GM23248 (cell line): ENCODE data around the gene RMDN3. TPM values are rescaled to one million over a fixed set of nuclear protein-coding genes. Genes with fewer than 3 reads are reported as not detected.

ENCODE experiments used
- DNase-seq: peaks from one replicate; pipeline ENCODE4 v3.0.0-alpha.2; 2015
- H2AFZ ChIP-seq: fragments of 200-600 bp; sonication (generic); 2 replicates; pipeline ENCODE4 v1.6.1; 2016; ENCODE audit warnings: antibody characterized with exemption
- H3F3A ChIP-seq: fragments of 200-600 bp; sonication (generic); 2 replicates; pipeline ENCODE4 v1.6.1; 2016; ENCODE audit warnings: mild to moderate bottlenecking, antibody characterized with exemption, mixed run types; ENCODE audit not compliant: insufficient read depth
- H3K27ac ChIP-seq: fragments of 200-600 bp; sonication (generic); 2 replicates; pipeline ENCODE4 v1.5.1; 2016; ENCODE audit warnings: mild to moderate bottlenecking
- H3K27me3 ChIP-seq: fragments of 200-600 bp; sonication (generic); replicated peaks from 2 replicates; pipeline ENCODE4 v1.6.1; 2016; ENCODE audit warnings: mild to moderate bottlenecking; ENCODE audit not compliant: insufficient read depth
- H3K36me3 ChIP-seq: fragments of 200-600 bp; sonication (generic); 2 replicates; pipeline ENCODE4 v1.6.1; 2016; ENCODE audit warnings: low read depth, mild to moderate bottlenecking
- H3K4me1 ChIP-seq: fragments of 200-600 bp; sonication (generic); 2 replicates; pipeline ENCODE4 v1.6.1; 2016; ENCODE audit warnings: mild to moderate bottlenecking; ENCODE audit not compliant: insufficient read depth
- H3K4me2 ChIP-seq: fragments of 200-600 bp; sonication (generic); one replicate; pipeline ENCODE4 v1.6.1; 2016; ENCODE audit warnings: mild to moderate bottlenecking; ENCODE audit not compliant: unreplicated experiment
- H3K4me3 ChIP-seq: fragments of 200-600 bp; sonication (generic); 2 replicates; pipeline ENCODE4 v1.5.1; 2016; ENCODE audit warnings: mild to moderate bottlenecking
- H3K79me2 ChIP-seq: fragments of 200-600 bp; sonication (generic); 2 replicates; pipeline ENCODE4 v1.6.1; 2016; ENCODE audit warnings: mild to moderate bottlenecking; ENCODE audit not compliant: insufficient read depth
- H3K9ac ChIP-seq: fragments of 200-600 bp; sonication (generic); 2 replicates; pipeline ENCODE4 v1.6.1; 2016; ENCODE audit warnings: mild to moderate bottlenecking
- H3K9me2 ChIP-seq: fragments of 200-600 bp; sonication (generic); 2 replicates; pipeline ENCODE4 v1.6.1; 2016; ENCODE audit warnings: mixed run types, mild to moderate bottlenecking, moderate library complexity; ENCODE audit not compliant: insufficient read depth
- H3K9me3 ChIP-seq: fragments of 200-600 bp; sonication (generic); one replicate; pipeline ENCODE4 v1.6.1; 2017; ENCODE audit warnings: low read depth
- H4K20me1 ChIP-seq: fragments of 200-600 bp; sonication (generic); 2 replicates; pipeline ENCODE4 v1.6.0; 2016; ENCODE audit not compliant: insufficient read depth
- EZH2 ChIP-seq: fragments of 200-600 bp; sonication (generic); IDR thresholded peaks from 2 replicates; pipeline ENCODE4 v1.6.1; 2018; ENCODE audit warnings: antibody characterized with exemption, mild to moderate bottlenecking; ENCODE audit not compliant: insufficient read depth, poor library complexity, severe bottlenecking
- EZH2phosphoT487 ChIP-seq: fragments of 200-600 bp; sonication (generic); IDR thresholded peaks from 2 replicates; pipeline ENCODE4 v1.6.1; 2018; ENCODE audit warnings: antibody characterized with exemption, moderate library complexity, mild to moderate bottlenecking, low read depth; ENCODE audit not compliant: insufficient read depth
- WGBS, 2 experiments: methylation state at CpG; one replicate each; pipeline ENCODE4 v1.1.6; 2015 to 2017; ENCODE audit warnings: low lambda C conversion rate in 2 of 2, low coverage in 1 of 2; ENCODE audit errors: missing lambda C conversion rate in 2 of 2; 5-methylcytosine and 5-hydroxymethylcytosine counted together
- in situ Hi-C: fragments of 300-500 bp; cut with MboI; formaldehyde crosslinking; loops from 2 replicates; pipeline ENCODE4 v1.15.0; 2020
- polyA plus RNA-seq: library from polyadenylated mRNA; unstranded; fragments of >200 nt; fragmentation: Nextera tagmentation; extraction: Ambion mirVana; gene quantifications from 2 replicates; pipeline ENCODE4 v1.2.1, GENCODE V29; 2016
- total RNA-seq: library from RNA; depleted of rRNA; stranded (reverse); fragments of >200 nt; shearing (Covaris generic); gene quantifications from 2 replicates; pipeline ENCODE4 v1.2.3, GENCODE V29; 2014

RMDN3 gene
- total and polyA plus RNA-seq, 2 experiments from 2014 or later, result 25.9 to 41.4 TPM

DNA sequence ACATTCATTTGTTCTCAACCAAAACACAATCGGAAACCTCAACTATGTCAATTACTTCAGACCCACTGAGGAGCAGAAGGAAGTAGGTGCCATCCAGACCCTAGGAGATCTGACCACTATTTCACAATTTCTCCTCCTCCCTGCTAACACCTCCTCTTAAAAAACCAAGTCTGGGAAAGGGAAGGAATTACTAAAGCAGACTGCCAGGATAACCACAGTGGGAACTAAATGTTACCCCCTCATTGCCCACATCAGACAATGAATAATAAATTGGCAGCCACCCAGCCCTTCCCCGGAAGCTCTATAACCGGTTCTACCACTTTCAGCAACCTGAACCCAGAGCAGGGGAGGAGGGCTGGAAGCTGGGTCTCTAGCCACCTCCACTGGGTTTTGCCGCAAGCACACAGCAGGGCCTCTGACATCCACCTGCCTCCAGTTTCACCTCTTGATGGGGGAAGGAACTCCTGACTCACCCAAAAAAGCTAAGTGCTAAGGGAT lies 32.3 kb upstream of the RMDN3 start:
- peaks cover 18% of the 10 kb centered on the region for H3F3A ChIP-seq
- peak overlapping the region; percentile 19 for H3K27ac ChIP-seq
- peak; percentile 81 for DNase-seq
- 0 out of 2 replicates have a peak, but pooled peaks have one; percentile 30 for TF ChIP-seq EZH2phosphoT487
- no peak for TF ChIP-seq EZH2
- peaks cover 64% of the 10 kb centered on the region for H3K79me2 ChIP-seq
- in situ Hi-C loops, result no loop called here
- H3K9me3 ChIP-seq, result no peaks in the 10 kb centered on the region
- H4K20me1 ChIP-seq, result no peaks in the 10 kb centered on the region
- H3K27me3 ChIP-seq, result no peaks in the 10 kb centered on the region
- no peaks in the 10 kb centered on the region for H3K9me2 ChIP-seq
- peaks cover 2% of the 10 kb centered on the region; the same call in 1 of the 2 replicates for H3K36me3 ChIP-seq
- H3K4me1 ChIP-seq, result peaks cover 20% of the 10 kb centered on the region
- H3K9ac ChIP-seq, result 0 out of 2 replicates have a peak overlapping the region, but pooled peaks have one; percentile 22
- no peak overlapping the region for H3K4me3 ChIP-seq
- H3K4me2 ChIP-seq, result peak overlapping the region; percentile 24
- 40 to 42% methylated on average over 4 of the region's 4 CpGs for WGBS, 2 experiments
- H2AFZ ChIP-seq, result no peak overlapping the region

DNA sequence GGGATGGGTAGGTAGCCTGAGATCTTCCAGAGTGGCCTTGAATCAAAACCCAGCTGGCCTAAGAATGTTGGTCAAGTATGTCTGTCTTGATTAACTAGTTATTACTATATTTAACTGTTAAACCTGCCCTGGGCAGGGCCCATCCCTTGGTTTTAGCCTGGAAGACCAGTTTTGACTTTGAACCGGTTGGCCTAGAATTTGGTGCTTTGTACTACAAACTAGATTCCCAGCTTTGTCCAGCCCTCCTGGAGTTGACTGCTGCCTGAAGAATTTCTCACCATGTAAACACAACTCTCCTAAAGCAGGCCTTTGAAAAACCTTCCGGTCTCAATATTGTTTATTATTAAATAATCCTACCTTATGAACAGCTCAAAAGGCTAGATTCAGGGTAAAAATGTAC lies 30.8 kb upstream of the RMDN3 start:
- Histone ChIP-seq H3F3A (peaks cover 18% of the 10 kb centered on the region), H2AFZ (no peak overlapping the region), H3K4me3 (no peak overlapping the region), H3K79me2 (peaks cover 53% of the 10 kb centered on the region), H3K27me3 (no peaks in the 10 kb centered on the region), H3K9ac (no peak overlapping the region), H3K27ac (no peak overlapping the region), H3K9me2 (no peaks in the 10 kb centered on the region), H3K9me3 (no peaks in the 10 kb centered on the region), H4K20me1 (no peaks in the 10 kb centered on the region), H3K4me1 (peaks cover 19% of the 10 kb centered on the region), H3K4me2 (no peak overlapping the region), H3K36me3 (no peaks in the 10 kb centered on the region)
- WGBS, 2 experiments, result 80 to 89% methylated on average over 2 of the region's 2 CpGs
- in situ Hi-C loops, result no loop called here
- DNase-seq, result no peak
- TF ChIP-seq EZH2phosphoT487 (no peak), EZH2 (no peak)

DNA sequence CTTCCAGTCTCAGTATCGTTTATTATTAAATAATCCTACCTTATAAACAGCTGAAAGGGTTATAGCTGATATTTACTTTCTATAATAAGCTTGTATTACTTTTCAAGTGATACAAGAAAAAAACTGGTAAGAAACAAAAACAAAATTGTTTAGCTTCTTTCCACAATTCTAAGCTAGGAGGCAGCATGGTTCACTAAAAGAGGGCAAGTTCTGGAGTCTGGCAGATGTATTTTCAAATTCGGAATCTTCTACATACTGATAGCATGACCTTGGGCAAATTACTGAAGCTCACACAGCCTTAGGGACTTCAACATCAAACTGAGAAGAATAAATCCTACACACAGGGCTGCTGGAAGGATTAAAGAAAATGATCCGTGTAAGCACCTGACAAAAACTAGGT lies 30.1 kb upstream of the RMDN3 start:
- 95 to 96% methylated on average over 3 of the region's 3 CpGs for WGBS, 2 experiments
- peaks cover 18% of the 10 kb centered on the region for H3F3A ChIP-seq
- H3K4me1 ChIP-seq, result peaks cover 15% of the 10 kb centered on the region
- in situ Hi-C loops, result no loop called here
- no peak for DNase-seq
- H3K36me3 ChIP-seq, result no peaks in the 10 kb centered on the region
- no peak for TF ChIP-seq EZH2
- no peak for TF ChIP-seq EZH2phosphoT487
- no peak overlapping the region for H2AFZ ChIP-seq
- H4K20me1 ChIP-seq, result no peaks in the 10 kb centered on the region
- H3K9me2 ChIP-seq, result no peaks in the 10 kb centered on the region
- H3K27me3 ChIP-seq, result no peaks in the 10 kb centered on the region
- no peaks in the 10 kb centered on the region for H3K9me3 ChIP-seq
- no peak overlapping the region for H3K4me3 ChIP-seq
- H3K27ac ChIP-seq, result no peak overlapping the region
- no peak overlapping the region for H3K4me2 ChIP-seq
- no peak overlapping the region for H3K9ac ChIP-seq
- H3K79me2 ChIP-seq, result peaks cover 52% of the 10 kb centered on the region

- peaks cover 41% of the 10 kb centered on the region for H3K79me2 ChIP-seq
- no peaks in the 10 kb centered on the region for H3K9me2 ChIP-seq
- peaks cover 13% of the 10 kb centered on the region; the same call in 1 of the 2 replicates for H3K36me3 ChIP-seq
- no peak overlapping the region for H3K4me3 ChIP-seq
- H3F3A ChIP-seq, result peaks cover 15% of the 10 kb centered on the region
- TF ChIP-seq EZH2phosphoT487 (no peak), EZH2 (no peak)
- no peaks in the 10 kb centered on the region for H3K9me3 ChIP-seq
- WGBS, 2 experiments, result 78 to 81% methylated on average over 8 of the region's 8 CpGs
- H3K4me2 ChIP-seq, result no peak overlapping the region
- H3K4me1 ChIP-seq, result peaks cover 12% of the 10 kb centered on the region
- in situ Hi-C loops, result no loop called here
- no peak overlapping the region for H3K27ac ChIP-seq
- no peaks in the 10 kb centered on the region for H4K20me1 ChIP-seq
- no peaks in the 10 kb centered on the region for H3K27me3 ChIP-seq
- no peak overlapping the region for H2AFZ ChIP-seq
- no peak overlapping the region for H3K9ac ChIP-seq
- DNase-seq, result peak; percentile 28
Measured at GRCh38 chr15:40782609-40783227, 27.7 kb upstream of the RMDN3 start.
